Measurements from ENCODE around the gene GRK4.

Gene GRK4

GRCh38 chr4:3074846-3075651 lies 111.7 kb downstream of the GRK4 start:
- DNase-seq, result peak; percentile 82

GRCh38 chr4:3075652-3075981 lies 112.2 kb downstream of the GRK4 start:
- no peak for DNase-seq

GRCh38 chr4:3077796-3078195 lies 114.4 kb downstream of the GRK4 start:
- DNase-seq, result no peak

- no peak for DNase-seq
Observed at GRCh38 chr4:3079694-3080123, 116.3 kb downstream of the GRK4 start.

- no peak for DNase-seq
Observed at GRCh38 chr4:3082925-3083515, 119.6 kb downstream of the GRK4 start.

- DNase-seq, result no peak
Observed at GRCh38 chr4:3083732-3084131, 120.4 kb downstream of the GRK4 start.

- no peak for DNase-seq
Observed at GRCh38 chr4:3085948-3086670, 122.7 kb downstream of the GRK4 start.

GRCh38 chr4:3087115-3087797 lies 123.9 kb downstream of the GRK4 start:
- no peak for DNase-seq
